Activated CD4-positive, alpha-beta T cell treated with anti-CD3 and anti-CD28 coated beads, Interleukin-2, Interleukin-4, amounts not matched to agents 100 ng/mL and 50 ng/mL, durations not matched to agents 16 hours and 8 hours (primary cell): ENCODE measurements around the gene TBC1D20.
A peak's percentile ranks its signal among the peaks of the same experiment; 100 is the strongest.
"Not testable (repeated sequence)": the region's sequence is repeated elsewhere in the genome, so short reads cannot be mapped to it uniquely, and the experiment has no call there.

Experiments
- DNase-seq: peaks from one replicate; pipeline ENCODE4 v3.0.0-alpha.2; 2020; ENCODE audit warnings: low spot score

The TBC1D20 gene, protein sequence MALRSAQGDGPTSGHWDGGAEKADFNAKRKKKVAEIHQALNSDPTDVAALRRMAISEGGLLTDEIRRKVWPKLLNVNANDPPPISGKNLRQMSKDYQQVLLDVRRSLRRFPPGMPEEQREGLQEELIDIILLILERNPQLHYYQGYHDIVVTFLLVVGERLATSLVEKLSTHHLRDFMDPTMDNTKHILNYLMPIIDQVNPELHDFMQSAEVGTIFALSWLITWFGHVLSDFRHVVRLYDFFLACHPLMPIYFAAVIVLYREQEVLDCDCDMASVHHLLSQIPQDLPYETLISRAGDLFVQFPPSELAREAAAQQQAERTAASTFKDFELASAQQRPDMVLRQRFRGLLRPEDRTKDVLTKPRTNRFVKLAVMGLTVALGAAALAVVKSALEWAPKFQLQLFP

DNA sequence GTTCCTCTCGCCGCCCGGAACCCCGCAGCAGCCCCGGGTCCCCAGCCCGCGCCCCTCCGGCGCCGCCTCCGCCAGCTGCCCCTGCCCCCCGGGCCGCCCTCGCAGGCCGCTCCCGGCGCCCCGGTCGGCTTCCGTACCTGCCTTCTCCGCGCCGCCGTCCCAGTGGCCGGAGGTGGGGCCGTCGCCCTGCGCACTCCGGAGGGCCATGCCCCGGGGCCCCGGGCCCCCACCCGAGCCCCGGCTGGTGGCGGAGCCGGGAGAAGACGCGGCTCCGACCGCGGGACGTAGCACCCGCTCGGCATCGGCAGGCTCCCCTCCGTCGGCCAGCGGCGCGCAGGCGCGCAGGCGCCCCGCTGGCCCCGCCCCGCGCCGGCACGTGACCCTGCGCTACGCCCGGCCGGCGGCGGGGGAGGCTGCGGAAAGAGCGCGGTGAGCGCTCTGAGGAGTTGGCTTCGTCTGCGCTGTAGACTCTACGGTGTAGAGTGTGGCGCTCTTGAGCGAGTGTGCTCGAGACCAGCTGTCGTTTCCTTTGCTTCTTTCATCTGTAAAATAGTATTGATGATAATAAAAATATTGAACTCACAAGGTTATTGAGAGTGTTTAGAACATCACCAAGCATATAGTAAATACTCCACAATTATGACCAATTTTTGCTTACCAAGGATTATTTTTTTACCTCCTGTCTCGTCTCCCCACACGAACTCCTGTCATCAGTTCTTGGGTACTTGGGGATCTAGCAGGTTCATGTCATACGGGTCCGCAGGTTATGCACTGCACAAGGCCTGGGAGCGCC, at the start of gene TBC1D20:
Gene TBC1D20 (minus strand): TSS at position 335 of the 793 bp plus-strand sequence. CDS start 128 bp downstream, at position 207.
- peak; percentile 85 for DNase-seq

DNA sequence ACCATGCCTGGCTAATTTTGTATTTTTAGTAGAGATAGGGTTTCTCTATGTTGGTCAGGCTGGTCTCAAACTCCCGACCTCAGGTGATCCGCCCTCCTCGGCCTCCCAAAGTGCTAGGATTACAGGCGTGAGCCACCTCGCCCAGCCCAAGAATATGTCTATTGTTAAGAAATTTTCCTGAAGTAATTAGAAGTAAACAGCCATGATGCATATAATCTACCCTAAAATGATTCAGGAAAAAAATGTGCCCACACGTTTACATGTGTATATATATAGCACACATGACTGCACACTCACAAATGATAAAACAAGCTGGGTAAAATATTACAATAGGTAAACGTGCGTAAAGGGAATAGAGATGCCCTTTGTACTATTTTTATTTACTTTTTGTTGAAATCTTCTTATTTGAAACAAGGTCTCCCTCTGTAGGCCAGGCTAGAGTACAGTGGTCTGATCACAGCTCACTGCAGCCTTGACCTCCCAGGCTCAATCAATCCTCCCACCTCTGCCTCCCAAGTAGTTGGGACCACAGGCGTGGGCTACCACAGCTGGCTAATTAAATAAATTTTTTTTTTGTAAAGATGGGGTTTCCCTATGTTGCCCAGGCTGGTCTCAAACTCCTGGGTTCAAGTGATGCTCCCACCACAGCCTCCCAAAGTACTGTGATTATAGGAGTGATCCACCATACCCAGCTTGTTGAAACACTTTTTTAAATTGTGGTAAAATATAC, 48.2 kb upstream of the TBC1D20 start:
- DNase-seq, result not testable (repeated sequence)

DNA sequence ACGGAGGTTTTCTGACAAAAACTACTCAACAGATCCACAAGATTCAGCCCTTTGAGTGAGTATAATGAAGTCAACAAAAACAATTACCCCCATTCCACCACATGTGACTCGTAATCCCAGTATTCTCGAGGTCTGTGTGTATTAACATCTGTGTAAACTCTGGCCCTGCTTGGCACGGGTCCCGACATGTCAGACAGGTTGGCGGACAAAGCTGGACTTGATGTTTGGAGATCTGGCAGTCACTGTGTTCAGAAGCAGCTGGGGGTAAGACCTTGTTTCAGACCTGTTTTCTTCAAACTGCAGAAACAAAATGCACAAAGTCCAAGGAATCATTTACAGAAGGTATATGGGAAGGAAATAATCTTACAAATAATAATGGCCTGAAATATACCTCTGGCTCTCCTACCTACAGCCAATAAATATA, 46.0 kb upstream of the TBC1D20 start:
- DNase-seq, result not testable (repeated sequence)

DNA sequence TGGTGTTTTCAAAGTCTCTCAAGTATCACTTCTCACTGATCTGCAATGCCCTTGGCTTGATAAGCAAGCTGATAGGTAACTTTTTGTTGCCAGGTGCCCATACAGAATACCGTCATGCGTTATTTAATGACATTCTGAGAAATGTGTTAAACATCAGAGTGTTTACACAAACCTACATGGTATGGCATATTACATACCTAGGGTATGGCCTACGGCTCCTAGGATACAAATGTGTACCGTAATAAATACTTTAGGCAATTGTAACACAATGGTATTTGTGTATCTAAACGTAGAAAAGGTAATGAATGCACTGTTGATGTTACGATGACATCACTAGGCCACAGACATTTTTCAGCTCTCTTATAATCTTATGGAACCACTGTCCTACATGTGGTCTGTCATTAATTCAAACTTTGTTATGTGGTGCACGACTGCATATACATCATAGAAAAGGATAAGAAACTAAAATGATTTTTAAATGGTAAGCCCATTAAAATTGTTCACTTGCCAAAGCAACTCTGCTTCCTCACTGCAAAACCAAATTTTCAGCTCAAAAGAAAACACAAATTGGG, 45.5 kb upstream of the TBC1D20 start:
- DNase-seq, result no peak

DNA sequence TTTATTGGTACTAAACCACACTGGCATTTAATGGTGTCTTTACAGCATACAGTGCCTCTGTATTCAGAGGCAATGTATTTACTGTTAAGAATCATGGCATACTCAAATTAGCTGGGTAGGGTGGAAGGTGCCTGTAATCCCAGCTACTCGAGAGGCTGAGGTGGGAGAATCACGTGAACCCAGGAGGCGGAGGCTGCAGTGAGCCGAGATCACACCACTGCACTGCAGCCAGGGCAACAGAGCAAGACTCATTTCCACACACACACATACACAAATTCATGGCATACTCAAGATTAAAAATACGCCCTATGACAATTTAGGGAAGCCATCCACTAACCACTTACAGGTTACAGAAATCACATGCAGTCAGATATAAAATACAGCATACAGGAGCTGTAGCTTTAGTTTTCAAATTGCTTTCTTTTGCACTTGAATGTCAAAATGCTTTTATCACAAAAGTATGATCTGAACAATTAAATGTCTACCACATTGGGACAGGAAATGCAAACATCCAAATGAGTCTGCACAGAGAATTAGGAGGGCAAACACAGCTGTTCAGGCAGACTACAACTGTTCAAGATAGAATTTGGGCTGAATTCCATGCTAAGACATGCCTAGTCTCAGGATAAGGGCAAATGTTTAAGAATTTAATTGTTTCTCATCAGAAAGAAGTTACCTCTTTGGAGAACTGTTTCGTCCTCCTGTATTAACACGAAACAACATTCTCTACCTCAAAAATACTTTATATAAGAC, 44.8 kb upstream of the TBC1D20 start:
- DNase-seq, result no peak

DNA sequence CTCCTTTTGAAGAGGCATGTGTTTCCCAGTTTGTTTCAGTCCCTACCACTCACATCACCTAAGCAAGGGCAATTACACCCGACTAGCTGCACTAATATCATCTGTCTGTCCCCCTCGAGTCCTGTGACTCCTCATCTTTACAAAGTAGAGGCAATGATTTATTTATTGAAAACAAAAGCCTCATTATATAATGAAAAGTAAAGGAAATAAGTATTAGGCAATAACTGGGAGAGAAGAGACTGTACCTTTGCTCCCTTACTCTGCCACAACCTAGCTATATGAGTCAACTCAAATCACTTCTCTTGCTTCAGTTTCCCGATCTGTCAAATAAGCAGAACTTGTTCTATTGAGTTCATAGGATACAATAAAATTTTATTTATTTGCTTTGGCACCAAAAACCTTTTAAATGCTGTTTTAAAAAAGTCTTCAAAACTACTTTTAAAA, 42.3 kb upstream of the TBC1D20 start:
- DNase-seq, result no peak

DNA sequence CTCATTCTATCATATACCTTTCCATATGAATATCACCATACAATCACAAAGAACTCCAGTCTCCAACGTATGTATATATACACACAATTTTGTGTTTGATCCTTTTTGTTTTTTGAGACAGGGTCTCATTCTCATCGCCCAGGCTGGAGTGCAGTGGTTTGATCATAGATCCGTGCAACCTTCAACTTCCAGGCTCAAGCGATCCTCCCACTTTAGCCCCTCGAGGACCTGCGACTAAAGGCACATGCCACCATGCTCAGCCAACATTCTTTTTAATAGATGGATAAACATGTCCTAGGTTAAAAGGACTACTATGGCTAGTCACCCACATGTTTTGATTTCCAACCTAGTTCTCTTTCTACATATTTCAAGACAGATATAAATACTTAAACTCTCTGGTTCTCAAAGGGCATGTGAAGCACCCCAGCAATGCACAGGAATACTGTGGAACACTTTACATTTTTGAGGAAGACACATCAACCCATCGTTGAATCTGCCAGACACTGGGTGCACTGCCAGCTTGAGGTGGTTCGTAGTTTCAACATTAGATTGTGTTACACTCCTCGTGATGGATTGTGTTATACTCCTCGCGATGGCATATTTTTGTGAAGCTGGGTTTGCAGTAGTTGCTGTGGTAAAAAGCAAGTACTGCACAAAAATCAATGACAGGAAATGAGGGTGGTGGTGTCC, 40.9 kb upstream of the TBC1D20 start:
- DNase-seq, result no peak

DNA sequence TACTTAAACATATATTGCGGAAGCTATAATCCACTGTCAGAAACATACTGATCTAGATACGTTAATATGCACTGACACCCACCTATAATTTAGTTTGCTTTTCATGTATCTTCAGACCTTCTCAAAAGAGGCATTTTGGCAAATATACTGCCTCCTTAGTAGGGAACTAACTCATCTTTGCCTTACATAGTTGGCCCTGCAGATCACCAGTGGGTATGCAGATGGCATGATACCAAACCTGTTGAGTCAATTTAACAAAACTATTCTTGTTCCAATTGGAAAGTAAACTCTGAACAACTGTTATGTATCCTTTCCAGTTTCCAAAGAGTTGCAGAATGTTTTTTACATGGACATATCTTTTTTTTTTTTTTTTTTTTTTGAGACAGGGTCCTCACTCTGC, 35.6 kb upstream of the TBC1D20 start:
- DNase-seq, result no peak

DNA sequence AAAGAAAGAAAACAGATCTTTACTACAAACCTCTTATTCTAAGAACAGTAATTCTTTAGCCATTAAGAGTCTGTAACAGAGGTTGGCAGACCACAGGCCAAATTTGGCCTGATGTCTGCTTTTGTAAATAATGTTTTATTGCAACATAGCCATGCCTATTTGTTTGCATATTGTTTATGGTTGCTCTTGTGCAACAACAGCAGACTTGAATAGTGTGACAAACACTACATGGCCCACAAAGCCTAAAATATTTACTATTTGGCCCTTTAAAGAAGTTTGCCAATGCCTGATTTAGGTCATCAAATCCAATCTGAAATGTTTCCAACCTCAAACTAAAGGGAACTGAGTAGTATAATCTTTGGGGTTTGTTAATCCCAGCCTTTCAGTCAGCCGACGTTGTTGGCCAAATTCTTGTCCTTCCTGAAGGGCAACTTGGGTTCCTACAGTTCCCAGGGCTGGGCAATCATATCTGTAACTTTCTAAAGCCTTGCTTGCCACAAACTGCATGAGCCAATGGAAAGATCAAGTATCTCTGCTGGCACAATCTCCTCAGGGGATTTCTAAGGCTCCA, 33.9 kb upstream of the TBC1D20 start:
- DNase-seq, result no peak

DNA sequence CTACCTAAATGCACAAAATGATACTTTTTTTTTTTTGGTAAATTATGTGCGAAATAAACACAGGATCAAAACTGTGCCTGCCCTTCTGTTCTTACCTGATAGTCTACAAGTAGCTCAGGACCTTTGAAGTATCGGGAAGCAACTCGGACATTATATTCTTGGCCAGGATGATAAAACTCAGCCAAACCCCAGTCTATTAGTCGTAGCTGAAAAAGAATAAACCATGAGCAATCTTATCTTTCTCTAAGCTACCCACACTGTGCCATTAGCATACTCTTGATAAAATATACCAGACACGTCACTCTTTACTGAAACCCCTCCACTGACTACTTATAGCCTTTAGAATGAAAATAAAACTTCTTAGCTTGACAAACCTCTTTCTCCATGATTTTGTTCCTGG, 29.8 kb upstream of the TBC1D20 start:
- no peak for DNase-seq

DNA sequence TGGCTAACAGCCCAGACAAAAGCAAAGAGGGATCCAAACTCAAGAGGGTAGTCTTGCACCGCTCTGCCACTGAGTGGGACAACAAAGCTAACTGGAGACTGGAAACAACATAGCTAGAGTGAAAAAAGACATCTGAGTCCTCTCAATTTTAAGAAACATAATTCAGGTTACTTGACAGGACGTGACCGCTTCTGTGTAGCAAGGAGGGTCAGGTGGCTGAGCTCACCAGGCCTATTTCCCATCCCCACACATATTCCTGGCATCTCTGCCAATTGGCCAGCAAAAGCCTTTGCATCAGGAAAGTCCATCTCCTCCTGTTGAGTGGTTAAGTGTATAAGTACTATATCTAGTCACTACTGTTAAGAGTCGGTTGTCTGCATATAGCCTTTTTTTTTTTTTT, 25.3 kb upstream of the TBC1D20 start:
- no peak for DNase-seq

DNA sequence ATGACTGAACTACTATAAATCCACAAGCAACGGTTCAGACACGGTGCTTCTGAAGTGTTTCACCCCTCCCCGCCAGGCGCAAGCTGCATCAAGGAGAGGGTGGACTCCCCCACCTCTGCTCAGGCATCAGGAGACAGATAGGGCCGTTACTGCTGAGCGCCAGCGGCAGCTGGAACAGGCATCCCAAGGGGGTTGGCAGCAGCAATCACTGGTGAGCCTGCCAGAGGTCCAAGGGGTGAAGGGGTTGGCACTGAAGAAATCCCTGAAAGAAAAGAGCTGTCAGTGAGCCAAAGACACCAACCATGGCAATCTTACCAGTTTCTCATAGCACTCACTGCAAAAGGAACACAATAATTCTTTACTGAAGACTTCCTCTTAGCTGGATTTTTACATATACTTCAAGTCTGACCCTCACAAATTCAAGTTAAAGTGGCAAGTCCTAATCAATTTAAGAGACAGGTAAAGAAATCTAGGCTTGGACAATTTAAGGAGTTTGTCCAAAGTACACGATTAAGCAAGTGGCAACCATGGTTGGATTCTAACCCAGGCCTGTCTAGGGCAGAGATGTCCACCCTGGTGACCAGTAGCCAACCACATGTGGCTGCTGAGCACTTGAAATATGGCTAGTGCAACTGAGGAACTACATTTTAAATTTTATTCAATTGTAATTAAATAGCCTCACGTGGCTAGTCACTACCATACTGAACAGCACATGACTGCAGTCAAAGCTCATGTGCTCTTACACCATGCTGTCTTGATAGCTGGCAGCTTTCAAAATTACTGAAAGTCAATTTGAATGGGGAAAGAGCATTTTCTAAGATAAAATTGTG, 21.7 kb upstream of the TBC1D20 start:
- DNase-seq, result no peak

DNA sequence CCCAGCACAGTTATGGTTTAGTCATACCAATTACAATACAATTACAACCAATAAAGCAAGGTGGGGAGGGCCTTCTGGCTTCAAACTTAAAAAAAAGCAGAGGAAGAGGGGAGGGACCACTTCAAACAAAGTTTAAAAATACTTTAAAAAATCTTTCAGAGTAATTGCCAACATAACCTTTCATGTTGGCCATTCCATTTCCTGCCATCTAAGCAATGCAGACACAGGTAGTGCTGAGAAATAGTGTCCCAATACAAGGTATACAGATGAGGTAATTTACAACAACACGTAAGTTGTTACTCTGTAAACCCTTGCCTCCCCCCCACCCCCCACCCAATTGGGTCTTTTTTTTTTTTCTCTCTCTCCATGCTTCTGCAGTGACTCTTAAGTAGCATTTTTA, 18.8 kb upstream of the TBC1D20 start:
- DNase-seq, result no peak

DNA sequence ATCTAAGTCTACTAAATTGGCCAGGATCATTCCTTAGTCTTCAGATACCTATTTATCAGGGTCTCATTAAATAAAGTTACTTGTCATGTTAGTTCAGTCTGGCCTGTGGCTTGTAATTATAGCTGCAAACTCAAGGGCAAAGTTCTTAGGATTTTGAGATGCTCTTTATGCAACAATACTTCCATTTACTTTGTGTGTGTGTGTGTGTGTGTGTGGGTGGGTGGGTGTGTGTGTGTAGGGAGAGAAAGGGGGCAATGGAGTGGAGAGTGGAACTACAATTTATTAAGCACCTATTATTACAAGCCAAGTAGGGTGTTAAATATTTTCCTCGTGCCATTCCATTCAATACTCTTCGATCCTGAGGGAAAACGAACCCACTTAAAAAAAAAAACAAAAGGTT, 17.7 kb upstream of the TBC1D20 start:
- no peak for DNase-seq

DNA sequence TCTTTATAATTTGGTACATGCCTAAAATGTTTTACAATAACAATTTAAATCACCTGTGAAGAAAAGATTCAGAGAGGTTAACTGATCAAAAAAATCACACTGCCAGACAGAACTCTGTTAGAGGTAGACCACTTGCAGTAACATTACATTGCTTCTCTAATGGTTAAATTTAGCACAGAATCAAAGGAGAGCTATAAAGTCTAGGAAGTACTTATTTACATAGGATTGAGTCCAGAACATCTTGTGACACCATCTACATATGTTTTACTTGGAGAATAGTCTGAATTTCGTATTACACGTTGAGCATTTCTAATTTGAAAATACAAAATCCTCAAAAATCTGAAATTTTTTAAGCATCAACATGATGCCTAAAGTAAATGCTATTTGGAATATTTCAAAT, 17.2 kb upstream of the TBC1D20 start:
- no peak for DNase-seq

DNA sequence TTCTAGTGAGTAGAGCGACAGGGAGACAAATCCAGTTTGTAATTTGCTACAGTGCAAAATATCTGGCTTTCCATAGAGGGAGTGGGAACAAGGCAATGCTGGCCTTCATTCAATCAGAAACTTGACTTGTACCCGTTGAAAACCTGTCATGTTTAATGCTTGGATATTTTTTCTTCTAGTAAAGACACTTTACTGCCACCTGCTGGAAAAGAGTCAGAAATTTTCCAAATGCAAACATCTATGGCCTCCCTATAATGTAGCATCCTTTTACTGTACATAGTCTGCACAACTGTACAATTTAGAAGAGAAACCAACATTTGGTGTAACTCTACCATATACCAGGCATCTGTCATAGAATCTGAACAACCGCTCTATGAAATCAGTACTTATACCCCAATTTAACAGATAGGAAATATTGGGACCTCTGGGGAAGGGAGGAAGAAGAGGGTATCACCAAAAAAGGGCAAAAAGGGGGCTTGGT, 16.7 kb upstream of the TBC1D20 start:
- DNase-seq, result peak; percentile 73

DNA sequence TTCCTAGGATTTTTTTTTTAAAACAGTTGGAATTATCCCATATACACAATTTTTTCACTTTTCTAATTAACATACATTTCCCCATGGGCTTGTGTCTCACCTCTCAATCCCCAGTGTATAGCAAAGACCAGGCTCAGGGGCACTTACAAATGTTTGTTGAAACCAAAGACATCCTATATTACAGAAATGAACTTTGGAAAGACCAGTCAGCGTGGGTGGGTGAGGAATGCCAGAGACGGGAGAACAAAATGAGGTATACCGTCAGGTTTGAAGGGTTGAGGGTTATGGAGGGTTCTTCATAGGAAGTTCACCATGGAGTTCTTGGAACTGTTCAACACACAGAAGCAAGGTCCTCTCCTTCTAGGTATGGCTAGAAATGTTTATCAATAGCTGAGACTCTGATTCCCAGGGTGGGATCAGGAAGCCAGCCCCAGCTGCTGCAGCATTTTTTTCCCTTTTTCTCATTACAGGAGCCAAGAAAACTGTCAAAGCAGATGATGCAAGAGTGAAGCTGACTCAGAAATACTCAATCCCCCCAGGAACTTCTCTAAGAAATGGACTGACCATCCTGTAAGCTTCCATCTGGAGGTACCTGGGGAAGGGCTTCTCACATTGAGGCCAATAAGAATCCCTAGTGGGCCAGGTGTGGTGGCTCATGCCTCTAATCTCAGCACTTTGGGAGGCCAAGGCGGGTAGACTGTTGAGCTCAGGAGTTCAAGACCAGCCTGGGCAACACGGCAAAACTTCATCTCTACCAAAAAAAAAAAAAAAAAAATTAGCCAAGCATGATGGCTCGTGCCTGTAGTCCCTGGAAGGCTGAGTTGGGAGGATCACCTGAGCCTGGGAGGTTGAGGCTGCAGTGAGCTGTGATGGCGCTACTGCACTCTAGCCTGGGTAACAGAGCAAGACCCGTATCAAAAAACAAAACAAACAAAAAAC, 15.9 kb upstream of the TBC1D20 start:
- no peak for DNase-seq

DNA sequence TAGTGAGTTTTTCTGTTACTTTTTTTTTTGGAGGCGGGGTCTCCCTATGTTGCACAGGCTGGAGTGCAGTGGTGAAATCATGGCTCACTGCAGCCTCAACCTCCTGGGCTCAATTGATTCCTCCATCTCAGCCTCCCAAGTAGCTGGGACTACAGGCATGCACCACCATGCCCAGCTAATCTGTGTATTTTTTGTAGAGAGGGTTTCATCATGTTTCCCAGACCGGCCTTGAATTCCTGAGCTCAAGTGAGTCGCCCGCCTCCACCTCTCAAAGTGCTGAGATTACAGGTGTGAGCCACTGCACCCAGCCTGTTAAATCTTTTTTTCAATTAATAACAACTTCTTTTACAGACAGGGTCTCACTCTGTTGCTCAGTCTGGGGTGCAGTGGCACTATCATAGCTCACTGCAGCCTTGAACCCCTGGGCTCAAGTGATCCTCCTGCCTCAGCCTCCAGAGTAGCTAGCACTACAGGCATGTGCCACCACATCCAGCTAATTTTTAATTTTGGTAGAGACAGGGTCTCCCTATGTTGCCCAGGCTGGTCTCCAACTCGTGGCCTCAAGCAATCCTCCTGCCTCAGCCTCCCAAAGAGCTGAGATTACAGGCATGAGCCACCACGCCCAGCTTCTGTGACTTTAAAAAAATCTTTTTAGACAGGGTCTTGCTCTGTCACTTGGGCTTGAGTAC, 14.4 kb upstream of the TBC1D20 start:
- not testable (repeated sequence) for DNase-seq
